GM12864 (cell line): ENCODE measurements around the gene NOS1AP.

Source experiments
- DNase-seq: peaks from one replicate; pipeline ENCODE4 v3.0.0-alpha.2; 2011; ENCODE audit warnings: low read depth
- H3K4me3 ChIP-seq: 2 replicates; pipeline ENCODE4 v1.5.1; 2011; ENCODE audit warnings: mild to moderate bottlenecking, low read depth, low read length, control low read depth
- TF ChIP-seq, protein P1 (sequence below): IDR thresholded peaks from 2 replicates; pipeline ENCODE4 v1.5.1; 2011; ENCODE audit warnings: low read depth, mild to moderate bottlenecking, moderate library complexity, low read length, control low read depth, inconsistent platforms; ENCODE audit errors: missing control alignments

Gene NOS1AP

DNA sequence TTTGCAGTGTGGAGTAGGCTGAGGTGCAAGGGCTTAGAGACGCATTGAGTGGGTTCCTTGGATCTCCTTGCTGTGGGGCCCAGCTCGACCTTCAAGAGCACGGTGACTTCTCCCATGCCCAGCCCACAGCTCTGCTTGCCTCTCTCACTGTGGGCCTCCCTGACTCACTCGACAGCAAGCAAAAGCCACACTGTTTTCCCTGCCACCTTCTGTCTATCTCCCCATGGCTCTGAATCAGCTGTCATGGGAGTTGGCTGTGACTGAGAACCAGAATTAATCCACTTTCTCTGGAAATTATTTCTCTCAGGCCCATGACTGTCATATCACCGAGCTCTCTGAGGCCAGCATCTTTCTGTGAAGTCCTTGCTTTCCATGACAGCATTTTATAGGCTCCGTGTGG, 140.7 kb downstream of the NOS1AP start:
- TF ChIP-seq, protein P1, sequence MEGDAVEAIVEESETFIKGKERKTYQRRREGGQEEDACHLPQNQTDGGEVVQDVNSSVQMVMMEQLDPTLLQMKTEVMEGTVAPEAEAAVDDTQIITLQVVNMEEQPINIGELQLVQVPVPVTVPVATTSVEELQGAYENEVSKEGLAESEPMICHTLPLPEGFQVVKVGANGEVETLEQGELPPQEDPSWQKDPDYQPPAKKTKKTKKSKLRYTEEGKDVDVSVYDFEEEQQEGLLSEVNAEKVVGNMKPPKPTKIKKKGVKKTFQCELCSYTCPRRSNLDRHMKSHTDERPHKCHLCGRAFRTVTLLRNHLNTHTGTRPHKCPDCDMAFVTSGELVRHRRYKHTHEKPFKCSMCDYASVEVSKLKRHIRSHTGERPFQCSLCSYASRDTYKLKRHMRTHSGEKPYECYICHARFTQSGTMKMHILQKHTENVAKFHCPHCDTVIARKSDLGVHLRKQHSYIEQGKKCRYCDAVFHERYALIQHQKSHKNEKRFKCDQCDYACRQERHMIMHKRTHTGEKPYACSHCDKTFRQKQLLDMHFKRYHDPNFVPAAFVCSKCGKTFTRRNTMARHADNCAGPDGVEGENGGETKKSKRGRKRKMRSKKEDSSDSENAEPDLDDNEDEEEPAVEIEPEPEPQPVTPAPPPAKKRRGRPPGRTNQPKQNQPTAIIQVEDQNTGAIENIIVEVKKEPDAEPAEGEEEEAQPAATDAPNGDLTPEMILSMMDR = no peak
- H3K4me3 ChIP-seq = no peak overlapping the region
- DNase-seq = no peak

DNA sequence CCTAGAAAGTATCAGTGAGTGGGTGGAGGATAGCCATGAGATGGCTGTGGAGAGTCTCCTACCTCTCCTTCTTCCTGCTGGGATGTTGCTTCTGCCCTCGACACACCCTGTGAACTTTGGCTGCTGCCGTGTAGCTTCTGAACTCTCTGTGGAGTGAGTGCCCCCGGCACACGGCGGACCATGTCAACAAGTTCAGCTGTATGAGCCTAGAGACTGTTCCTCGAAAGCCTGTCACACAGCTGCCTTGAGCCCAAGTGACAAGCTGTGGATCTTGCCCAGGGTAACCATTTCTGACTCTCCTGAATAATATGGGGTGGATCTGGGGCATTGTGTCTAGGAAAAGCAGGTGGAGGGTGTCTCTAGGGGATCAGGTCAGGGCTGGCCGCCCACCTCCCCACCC, 143.2 kb downstream of the NOS1AP start:
- no peak for DNase-seq
- TF ChIP-seq, protein P1 = no peak
- no peak overlapping the region for H3K4me3 ChIP-seq

DNA sequence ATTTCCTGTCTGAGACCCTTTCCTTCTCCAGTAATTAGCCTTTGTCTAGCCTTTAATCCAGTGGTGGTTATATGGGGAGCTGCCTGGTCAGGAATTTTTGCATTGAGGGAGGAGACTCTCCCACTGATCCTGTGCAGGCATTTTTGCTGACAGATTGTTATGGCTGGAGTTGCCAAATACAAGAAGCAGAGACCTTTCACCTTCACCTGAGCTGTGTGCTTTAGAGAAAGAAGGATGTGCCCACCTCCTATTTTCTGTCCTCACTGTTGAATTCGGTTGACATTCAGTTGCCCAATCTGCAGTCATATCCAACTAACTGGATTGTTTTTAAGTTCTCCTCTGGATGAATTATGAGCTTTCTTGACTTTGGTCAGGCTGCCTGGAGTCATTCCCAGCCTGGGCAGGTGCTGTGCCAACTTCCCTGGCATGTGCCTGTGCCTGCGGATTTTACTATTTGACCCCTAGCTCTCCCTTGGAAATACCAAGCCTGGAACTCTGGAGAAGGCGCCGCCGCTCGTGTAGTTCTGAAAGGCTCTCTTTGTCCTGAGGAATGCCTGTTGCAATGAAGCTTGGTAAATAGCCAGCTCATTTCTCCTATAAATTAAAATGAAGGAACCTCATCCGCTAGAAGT, 143.9 kb downstream of the NOS1AP start:
- TF ChIP-seq, protein P1 = no peak
- no peak overlapping the region for H3K4me3 ChIP-seq
- no peak for DNase-seq

DNA sequence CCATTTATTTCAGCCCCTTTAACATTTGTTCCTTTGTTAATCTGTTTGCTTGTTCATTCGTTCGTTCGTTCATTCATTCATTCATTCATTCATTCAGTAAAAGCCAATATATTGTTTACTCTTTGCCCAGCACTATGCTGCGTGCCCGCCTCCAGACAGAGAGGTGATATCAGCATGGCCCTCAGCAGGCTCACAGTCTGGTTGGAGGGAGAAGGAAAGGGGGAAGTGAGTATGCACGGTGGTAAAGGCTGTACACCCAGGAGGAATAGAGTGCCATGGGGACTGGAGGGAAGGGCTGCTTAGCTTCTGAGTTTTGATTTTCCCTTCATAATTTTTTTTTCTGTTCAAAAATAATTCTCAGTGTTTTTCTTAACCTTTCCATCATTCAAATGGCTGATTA, 144.7 kb downstream of the NOS1AP start:
- TF ChIP-seq, protein P1 = no peak
- no peak for DNase-seq
- no peak overlapping the region for H3K4me3 ChIP-seq

DNA sequence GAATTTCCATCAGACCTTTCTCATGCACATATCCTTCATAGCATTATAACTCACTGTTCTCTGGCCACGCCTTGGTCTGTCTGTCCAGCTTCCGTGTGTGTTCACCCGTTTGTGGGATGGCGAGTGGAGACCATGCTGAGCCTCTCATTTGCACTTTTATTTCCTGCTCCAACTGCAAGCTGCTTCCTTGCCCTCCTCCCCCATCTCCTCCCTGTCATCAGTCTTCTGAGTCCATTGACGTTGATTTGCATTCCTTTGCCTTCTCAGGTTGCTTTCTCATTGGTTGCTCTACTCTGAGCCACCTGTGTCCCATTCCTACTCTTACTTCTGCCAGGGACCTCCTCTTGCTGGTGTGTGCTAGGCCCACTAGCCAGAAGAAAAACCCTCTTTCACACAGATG, 146.4 kb downstream of the NOS1AP start:
- no peak for DNase-seq
- H3K4me3 ChIP-seq = no peak overlapping the region
- TF ChIP-seq, protein P1 = no peak

DNA sequence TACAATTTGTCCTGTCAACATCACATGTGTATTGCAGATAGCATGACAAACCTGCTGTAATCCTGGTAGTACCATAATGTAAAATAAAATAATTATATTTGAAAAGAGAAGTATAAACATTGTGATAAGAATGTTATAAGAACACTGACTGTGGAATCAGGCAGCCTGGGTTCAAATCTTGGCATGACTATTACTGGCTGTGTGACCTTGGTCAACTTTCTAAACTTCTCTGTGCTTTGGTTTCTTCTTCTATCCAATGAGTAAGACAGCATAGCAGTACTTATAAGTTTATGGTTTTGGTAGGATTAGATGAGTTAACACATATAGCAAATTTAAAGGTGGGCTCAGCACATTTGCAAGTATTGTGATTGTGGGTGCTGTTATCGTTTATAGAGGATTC, 147.1 kb downstream of the NOS1AP start:
- DNase-seq = no peak
- TF ChIP-seq, protein P1 = no peak
- no peak overlapping the region for H3K4me3 ChIP-seq

DNA sequence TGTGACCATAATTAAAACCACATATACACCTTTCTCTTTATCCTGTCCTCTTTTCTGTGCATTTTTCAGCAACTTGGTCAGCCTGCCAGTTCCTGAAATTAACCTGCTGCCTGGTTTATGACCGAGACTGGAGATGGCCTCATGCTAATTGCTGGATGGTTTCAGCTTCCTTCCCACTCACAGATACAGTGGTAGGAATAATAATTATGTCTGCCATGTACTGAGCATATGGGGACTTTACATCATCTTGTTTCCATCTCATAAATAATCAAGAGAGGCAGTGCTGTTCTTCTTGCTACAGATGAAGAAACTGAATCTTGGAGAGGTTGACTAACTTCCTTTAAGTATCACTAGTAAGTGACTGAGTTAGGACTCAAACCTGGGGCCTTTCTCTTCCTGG, 148.2 kb downstream of the NOS1AP start:
- TF ChIP-seq, protein P1 = no peak
- H3K4me3 ChIP-seq = no peak overlapping the region
- DNase-seq = no peak
